ENCODE measurements around the gene SMC3. TPM values are rescaled to one million over a fixed set of nuclear protein-coding genes. Genes with fewer than 3 reads are reported as not detected.

SMC3 gene
- total and polyA plus RNA-seq, 12 donors: 11.1 to 23.5 (median 20.0) TPM

DNA sequence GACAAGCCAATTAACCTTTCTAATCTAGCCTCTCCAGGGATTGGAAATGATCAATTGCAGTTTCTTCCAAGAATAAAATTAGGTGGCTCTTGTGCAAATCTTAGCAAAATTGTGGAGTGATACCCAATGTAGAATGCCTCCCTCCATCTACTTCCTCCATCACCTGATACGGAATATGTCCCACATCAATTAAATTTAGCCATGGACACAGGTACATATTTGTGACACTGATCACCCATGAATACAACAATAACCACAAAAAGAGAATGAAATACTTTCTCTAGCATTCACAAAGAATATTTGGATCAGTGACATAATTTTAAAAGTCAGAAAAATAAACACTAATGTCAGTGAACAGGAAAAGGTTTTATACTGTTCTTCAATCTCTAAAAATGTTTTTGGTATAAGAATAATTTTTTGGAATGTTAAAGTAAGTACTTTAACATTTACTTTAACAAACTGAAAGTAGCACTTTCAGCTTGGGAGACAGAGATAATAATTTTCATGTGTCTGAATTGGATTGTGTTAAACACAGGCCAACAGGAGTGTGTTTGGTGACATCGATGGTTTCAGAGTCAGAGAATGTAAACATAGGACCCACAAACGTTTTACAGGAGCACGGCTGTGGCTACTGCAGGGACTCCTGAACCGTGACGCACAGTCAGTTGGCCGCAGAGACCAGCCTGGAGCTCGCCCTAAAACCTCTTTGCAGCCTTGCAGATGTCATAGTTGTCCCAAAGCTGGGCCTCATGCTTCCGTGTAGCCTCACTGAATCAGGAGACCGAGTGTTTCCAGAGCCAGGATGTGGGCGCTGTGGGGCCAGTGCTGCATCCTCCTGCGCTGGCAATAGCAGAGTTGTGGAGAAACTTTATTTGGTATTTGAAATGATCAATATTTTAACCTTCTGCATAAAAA lies 83.8 kb downstream of the SMC3 start:
- Histone ChIP-seq H3K36me3 (no peaks in the 10 kb centered on the region), H3K27me3 (peaks cover 0 to 48% (median 25%) of the 10 kb centered on the region in 7 donors), H3K27ac (peak overlapping the region in 8 of 10 donors; percentile 44 to 96 (median 90)), H3K9me3 (no peaks in the 10 kb centered on the region), H3K4me1 (peaks cover 0 to 56% (median 20%) of the 10 kb centered on the region in 9 donors), H3K4me3 (peak overlapping the region in 2 of 10 donors; percentile 0 to 6)
- ATAC-seq (peak; percentile 45 to 93 (median 86)), DNase-seq (peak; percentile 32 to 41)
- intact Hi-C loops (cut with DNase I): no loop called here
- TF ChIP-seq, protein P1, sequence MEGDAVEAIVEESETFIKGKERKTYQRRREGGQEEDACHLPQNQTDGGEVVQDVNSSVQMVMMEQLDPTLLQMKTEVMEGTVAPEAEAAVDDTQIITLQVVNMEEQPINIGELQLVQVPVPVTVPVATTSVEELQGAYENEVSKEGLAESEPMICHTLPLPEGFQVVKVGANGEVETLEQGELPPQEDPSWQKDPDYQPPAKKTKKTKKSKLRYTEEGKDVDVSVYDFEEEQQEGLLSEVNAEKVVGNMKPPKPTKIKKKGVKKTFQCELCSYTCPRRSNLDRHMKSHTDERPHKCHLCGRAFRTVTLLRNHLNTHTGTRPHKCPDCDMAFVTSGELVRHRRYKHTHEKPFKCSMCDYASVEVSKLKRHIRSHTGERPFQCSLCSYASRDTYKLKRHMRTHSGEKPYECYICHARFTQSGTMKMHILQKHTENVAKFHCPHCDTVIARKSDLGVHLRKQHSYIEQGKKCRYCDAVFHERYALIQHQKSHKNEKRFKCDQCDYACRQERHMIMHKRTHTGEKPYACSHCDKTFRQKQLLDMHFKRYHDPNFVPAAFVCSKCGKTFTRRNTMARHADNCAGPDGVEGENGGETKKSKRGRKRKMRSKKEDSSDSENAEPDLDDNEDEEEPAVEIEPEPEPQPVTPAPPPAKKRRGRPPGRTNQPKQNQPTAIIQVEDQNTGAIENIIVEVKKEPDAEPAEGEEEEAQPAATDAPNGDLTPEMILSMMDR (IDR thresholded peaks at IDR 0.05): no peak
- WGBS, 2 donors: 21 to 36% methylated on average over 12 of the region's 12 CpGs

DNA sequence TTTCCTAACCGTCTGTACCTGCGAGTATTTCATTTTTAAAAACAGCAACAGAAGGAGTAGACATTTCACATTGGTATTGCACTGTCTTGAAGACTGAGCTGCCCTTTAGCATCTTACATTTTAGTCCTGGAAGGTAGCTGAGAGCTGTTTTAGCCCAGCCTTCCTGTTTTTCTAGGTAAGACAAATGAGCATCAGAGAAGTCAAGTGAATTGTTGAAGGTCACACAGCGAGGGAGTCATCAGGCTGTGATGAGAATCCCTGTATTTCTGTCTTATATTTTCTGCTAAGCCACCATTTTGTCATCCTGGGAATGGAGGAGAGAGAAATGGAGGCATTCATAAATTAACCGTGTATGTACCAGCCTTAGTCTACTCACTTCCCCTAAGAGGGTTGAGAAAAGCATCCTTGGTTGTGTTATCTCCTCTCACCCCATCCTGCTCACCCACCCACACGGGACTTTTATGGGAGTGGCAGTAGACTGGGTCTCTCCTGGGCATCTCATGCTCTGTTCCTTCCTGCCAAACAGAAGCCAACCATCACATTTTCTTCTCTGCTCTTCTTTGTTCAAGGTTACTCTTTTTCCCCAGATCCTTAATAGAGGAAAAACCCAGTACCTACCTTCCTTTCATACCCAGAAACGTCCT lies 85.1 kb downstream of the SMC3 start:
- peaks cover 0 to 35% (median 14%) of the 10 kb centered on the region in 7 donors for H3K27me3 ChIP-seq
- H3K36me3 ChIP-seq: no peaks in the 10 kb centered on the region
- peaks cover 0 to 56% (median 20%) of the 10 kb centered on the region in 9 donors for H3K4me1 ChIP-seq
- 56 to 64% methylated on average over 6 of the region's 6 CpGs for WGBS, 2 donors
- ATAC-seq: no peak
- intact Hi-C loops (cut with DNase I): no loop called here
- H3K27ac ChIP-seq: peak overlapping the region in 6 of 10 donors; percentile 27 to 96 (median 67)
- DNase-seq: no peak
- no peak overlapping the region for H3K4me3 ChIP-seq
- TF ChIP-seq, protein P1 (IDR thresholded peaks at IDR 0.05): no peak
- no peaks in the 10 kb centered on the region for H3K9me3 ChIP-seq

Other genes starting within 250 kb of the SMC3 start
- gene DUSP5, start 69.8 kb upstream of the SMC3 start, total RNA-seq: 10 to 100 TPM in 9 of 10 donors, 1 to 10 TPM in 1; 9.0 to 53.7 (median 22.9) TPM
- 10 to 100 TPM in 1 of 2 donors, 1 to 10 TPM in 1; 5.3 to 20.2 TPM for gene DUSP5, start 69.8 kb upstream of the SMC3 start, polyA plus RNA-seq
- 100 to 1,000 TPM in 8 of 10 donors, 10 to 100 TPM in 2; 69.4 to 186 (median 145) TPM for gene RBM20, start 76.6 kb downstream of the SMC3 start, total RNA-seq
- 10 to 100 TPM; 10.1 to 61.9 TPM for gene RBM20, start 76.6 kb downstream of the SMC3 start, polyA plus RNA-seq

Data from heart right ventricle (tissue), 16 donors.